ENCODE results near the gene SPAG9. TPM values are rescaled to one million over a fixed set of nuclear protein-coding genes. Genes with fewer than 3 reads are reported as not detected.

The SPAG9 gene
- polyA plus RNA-seq, 1 donor from 2014 or later: 201 TPM

DNA sequence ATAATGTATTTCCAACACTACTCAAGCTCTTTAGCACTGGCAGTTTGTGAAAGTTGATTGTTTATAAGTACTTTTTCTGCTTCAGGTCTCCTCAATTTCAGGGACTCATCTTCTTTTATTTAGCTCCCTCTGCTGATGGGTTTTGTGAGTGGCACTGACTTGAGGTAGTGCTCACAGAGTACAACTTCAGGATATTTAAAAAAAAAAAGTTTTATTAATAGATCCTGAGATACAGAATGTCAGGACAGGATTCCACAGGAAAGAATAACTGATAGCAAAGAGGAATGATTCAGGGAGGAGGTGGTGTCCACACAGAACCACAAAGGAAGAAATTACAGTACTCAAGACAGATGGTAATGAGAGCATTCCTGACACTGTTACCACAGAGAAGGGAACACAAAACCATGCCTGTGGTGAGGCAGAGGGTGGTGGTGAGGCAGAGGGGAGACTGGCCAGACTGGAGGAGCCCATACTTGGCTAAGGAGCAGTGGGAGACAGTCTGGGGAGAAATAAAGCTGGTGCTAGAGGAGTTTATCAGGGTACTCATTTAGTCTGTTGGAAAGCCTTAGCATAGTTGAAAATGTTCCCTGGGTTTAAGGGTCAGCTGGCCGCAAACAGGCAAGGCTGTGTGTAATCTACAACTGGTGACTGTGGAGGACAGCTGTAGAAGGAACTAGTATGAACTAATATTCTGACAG lies 63.7 kb downstream of the SPAG9 start:
- Histone ChIP-seq H3K79me2 (replicated peaks; ENCODE audit: insufficient read depth, low read length) (peaks cover 6% of the 10 kb centered on the region), H3K36me3 (ENCODE audit: insufficient read depth, low read length) (no peaks in the 10 kb centered on the region), H3K9me3 (ENCODE audit: low read length) (no peaks in the 10 kb centered on the region), H3K4me2 (ENCODE audit: low read length) (no peak overlapping the region), H3K4me3 (ENCODE audit: low read length) (no peak overlapping the region), H2AFZ (ENCODE audit: low read depth, low read length) (no peak overlapping the region), H3F3A (ENCODE audit: insufficient read depth, low read length, poor library complexity, severe bottlenecking) (no peaks in the 10 kb centered on the region), H3K27me3 (ENCODE audit: insufficient read depth, low read depth, low read length) (no peaks in the 10 kb centered on the region), H3K9me2 (ENCODE audit: insufficient read depth, low read length) (no peaks in the 10 kb centered on the region), H3K27ac (ENCODE audit: low read length) (no peak overlapping the region), H4K20me1 (ENCODE audit: insufficient read depth) (no peaks in the 10 kb centered on the region), H3K9ac (ENCODE audit: low read length) (no peak overlapping the region)
- no peak for TF ChIP-seq TAF1 (IDR thresholded peaks at IDR 0.05; ENCODE audit: low read depth)
- peak; percentile 63 for TF ChIP-seq RAD21 (conservative IDR thresholded peaks at IDR 0.05)
- TF ChIP-seq SMC3 (conservative IDR thresholded peaks at IDR 0.05; ENCODE audit: poor library complexity): peak; percentile 59
- no peak for TF ChIP-seq POLR2AphosphoS5 (IDR thresholded peaks at IDR 0.05)
- TF ChIP-seq, protein P1, sequence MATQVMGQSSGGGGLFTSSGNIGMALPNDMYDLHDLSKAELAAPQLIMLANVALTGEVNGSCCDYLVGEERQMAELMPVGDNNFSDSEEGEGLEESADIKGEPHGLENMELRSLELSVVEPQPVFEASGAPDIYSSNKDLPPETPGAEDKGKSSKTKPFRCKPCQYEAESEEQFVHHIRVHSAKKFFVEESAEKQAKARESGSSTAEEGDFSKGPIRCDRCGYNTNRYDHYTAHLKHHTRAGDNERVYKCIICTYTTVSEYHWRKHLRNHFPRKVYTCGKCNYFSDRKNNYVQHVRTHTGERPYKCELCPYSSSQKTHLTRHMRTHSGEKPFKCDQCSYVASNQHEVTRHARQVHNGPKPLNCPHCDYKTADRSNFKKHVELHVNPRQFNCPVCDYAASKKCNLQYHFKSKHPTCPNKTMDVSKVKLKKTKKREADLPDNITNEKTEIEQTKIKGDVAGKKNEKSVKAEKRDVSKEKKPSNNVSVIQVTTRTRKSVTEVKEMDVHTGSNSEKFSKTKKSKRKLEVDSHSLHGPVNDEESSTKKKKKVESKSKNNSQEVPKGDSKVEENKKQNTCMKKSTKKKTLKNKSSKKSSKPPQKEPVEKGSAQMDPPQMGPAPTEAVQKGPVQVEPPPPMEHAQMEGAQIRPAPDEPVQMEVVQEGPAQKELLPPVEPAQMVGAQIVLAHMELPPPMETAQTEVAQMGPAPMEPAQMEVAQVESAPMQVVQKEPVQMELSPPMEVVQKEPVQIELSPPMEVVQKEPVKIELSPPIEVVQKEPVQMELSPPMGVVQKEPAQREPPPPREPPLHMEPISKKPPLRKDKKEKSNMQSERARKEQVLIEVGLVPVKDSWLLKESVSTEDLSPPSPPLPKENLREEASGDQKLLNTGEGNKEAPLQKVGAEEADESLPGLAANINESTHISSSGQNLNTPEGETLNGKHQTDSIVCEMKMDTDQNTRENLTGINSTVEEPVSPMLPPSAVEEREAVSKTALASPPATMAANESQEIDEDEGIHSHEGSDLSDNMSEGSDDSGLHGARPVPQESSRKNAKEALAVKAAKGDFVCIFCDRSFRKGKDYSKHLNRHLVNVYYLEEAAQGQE (IDR thresholded peaks at IDR 0.05; ENCODE audit: borderline replicate concordance): no peak
- TF ChIP-seq, protein P2, sequence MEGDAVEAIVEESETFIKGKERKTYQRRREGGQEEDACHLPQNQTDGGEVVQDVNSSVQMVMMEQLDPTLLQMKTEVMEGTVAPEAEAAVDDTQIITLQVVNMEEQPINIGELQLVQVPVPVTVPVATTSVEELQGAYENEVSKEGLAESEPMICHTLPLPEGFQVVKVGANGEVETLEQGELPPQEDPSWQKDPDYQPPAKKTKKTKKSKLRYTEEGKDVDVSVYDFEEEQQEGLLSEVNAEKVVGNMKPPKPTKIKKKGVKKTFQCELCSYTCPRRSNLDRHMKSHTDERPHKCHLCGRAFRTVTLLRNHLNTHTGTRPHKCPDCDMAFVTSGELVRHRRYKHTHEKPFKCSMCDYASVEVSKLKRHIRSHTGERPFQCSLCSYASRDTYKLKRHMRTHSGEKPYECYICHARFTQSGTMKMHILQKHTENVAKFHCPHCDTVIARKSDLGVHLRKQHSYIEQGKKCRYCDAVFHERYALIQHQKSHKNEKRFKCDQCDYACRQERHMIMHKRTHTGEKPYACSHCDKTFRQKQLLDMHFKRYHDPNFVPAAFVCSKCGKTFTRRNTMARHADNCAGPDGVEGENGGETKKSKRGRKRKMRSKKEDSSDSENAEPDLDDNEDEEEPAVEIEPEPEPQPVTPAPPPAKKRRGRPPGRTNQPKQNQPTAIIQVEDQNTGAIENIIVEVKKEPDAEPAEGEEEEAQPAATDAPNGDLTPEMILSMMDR (IDR thresholded peaks at IDR 0.05; ENCODE audit: poor library complexity, severe bottlenecking): peak; percentile 65

DNA sequence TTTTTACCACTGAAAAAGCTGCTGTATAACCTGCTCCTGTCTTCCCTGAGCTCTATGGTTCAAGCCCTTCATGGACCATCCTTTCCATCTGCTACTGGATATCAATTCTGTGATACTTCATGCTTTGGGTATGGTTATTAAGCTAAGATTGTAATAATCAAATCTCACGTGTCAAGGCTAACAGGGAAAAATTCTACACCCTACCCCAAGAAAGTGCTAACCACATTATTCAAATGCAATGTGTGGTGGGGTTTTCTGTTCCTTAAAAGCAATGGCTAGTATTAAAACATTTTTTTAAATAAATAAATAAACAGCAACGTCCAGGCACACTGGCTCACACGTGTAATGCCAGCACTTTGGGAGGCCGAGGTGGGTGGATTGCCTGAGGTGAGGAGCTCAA lies 65.9 kb downstream of the SPAG9 start:
- TF ChIP-seq EZH2 (IDR thresholded peaks at IDR 0.05; ENCODE audit: borderline replicate concordance, insufficient read depth, low read length, poor library complexity, severe bottlenecking): no peak
- no peak for TF ChIP-seq TAF1 (IDR thresholded peaks at IDR 0.05; ENCODE audit: low read depth)
- no peak for TF ChIP-seq SMC3 (conservative IDR thresholded peaks at IDR 0.05; ENCODE audit: poor library complexity)
- no peak for TF ChIP-seq EP300 (conservative IDR thresholded peaks at IDR 0.05; ENCODE audit: poor library complexity, severe bottlenecking)
- TF ChIP-seq, protein P1 (IDR thresholded peaks at IDR 0.05; ENCODE audit: borderline replicate concordance): no peak
- no peak for TF ChIP-seq POLR2AphosphoS5 (IDR thresholded peaks at IDR 0.05)
- TF ChIP-seq RAD21 (conservative IDR thresholded peaks at IDR 0.05): no peak
- Histone ChIP-seq H4K20me1 (ENCODE audit: insufficient read depth) (no peaks in the 10 kb centered on the region), H3K9ac (ENCODE audit: low read length) (no peak overlapping the region), H3F3A (ENCODE audit: insufficient read depth, low read length, poor library complexity, severe bottlenecking) (no peaks in the 10 kb centered on the region), H3K9me3 (ENCODE audit: low read length) (no peaks in the 10 kb centered on the region), H3K9me2 (ENCODE audit: insufficient read depth, low read length) (no peaks in the 10 kb centered on the region), H3K27me3 (ENCODE audit: insufficient read depth, low read depth, low read length) (no peaks in the 10 kb centered on the region), H2AFZ (ENCODE audit: low read depth, low read length) (no peak overlapping the region), H3K36me3 (ENCODE audit: insufficient read depth, low read length) (no peaks in the 10 kb centered on the region), H3K27ac (ENCODE audit: low read length) (no peak overlapping the region), H3K4me2 (ENCODE audit: low read length) (no peak overlapping the region), H3K4me3 (ENCODE audit: low read length) (no peak overlapping the region), H3K79me2 (replicated peaks; ENCODE audit: insufficient read depth, low read length) (peaks cover 6% of the 10 kb centered on the region)

Data from neural cell (in vitro differentiated cells).